NB4 (cell line): ENCODE results near the gene TSPAN17.

Experiments
- DNase-seq: peaks from one replicate; pipeline ENCODE4 v3.0.0; 2010; ENCODE audit warnings: low read depth
- H3K4me3 ChIP-seq: one replicate; pipeline ENCODE4 v1.5.1; 2011; ENCODE audit warnings: mild to moderate bottlenecking, low read depth, low read length, moderate library complexity
- MYC ChIP-seq: IDR thresholded peaks from 2 replicates; pipeline ENCODE4 v1.6.1; 2011; ENCODE audit warnings: low read depth, low read length
- POLR2A ChIP-seq: IDR thresholded peaks from 2 replicates; pipeline ENCODE4 v1.6.1; 2011; ENCODE audit warnings: mild to moderate bottlenecking; ENCODE audit not compliant: insufficient read length; ENCODE audit errors: extremely low read depth
- TF ChIP-seq, protein P1 (sequence below): IDR thresholded peaks from 2 replicates; pipeline ENCODE4 v1.6.1; 2011; ENCODE audit warnings: low read depth, low read length
- TF ChIP-seq, protein P2 (sequence below): IDR thresholded peaks from one replicate; pipeline ENCODE4 v1.5.1; 2012; ENCODE audit warnings: low read depth, low read length

Gene TSPAN17

DNA sequence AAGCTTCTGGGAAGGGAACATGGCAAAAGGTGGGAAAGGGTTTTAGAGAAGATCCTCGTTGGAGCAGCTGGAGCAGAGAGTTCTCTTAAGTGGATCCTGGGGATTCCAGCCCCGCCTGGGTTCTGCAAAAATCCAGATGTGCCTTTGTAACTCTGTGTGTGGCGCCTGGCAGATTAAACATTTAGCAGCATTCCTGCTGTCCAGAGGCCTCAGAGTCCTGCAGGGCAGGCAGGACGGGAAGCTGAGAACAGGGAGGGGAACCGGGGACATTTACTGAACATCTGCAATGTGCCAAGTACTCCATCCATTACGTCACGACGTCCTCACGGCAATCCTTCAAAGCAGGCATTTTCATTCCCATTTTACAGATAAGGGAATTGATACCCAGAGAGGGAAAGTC lies 10.9 kb upstream of the TSPAN17 start:
- H3K4me3 ChIP-seq, result no peak overlapping the region
- TF ChIP-seq POLR2A, result no peak
- TF ChIP-seq, protein P1, sequence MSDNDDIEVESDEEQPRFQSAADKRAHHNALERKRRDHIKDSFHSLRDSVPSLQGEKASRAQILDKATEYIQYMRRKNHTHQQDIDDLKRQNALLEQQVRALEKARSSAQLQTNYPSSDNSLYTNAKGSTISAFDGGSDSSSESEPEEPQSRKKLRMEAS, result no peak
- no peak for TF ChIP-seq MYC
- TF ChIP-seq, protein P2, sequence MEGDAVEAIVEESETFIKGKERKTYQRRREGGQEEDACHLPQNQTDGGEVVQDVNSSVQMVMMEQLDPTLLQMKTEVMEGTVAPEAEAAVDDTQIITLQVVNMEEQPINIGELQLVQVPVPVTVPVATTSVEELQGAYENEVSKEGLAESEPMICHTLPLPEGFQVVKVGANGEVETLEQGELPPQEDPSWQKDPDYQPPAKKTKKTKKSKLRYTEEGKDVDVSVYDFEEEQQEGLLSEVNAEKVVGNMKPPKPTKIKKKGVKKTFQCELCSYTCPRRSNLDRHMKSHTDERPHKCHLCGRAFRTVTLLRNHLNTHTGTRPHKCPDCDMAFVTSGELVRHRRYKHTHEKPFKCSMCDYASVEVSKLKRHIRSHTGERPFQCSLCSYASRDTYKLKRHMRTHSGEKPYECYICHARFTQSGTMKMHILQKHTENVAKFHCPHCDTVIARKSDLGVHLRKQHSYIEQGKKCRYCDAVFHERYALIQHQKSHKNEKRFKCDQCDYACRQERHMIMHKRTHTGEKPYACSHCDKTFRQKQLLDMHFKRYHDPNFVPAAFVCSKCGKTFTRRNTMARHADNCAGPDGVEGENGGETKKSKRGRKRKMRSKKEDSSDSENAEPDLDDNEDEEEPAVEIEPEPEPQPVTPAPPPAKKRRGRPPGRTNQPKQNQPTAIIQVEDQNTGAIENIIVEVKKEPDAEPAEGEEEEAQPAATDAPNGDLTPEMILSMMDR, result no peak
- no peak for DNase-seq

DNA sequence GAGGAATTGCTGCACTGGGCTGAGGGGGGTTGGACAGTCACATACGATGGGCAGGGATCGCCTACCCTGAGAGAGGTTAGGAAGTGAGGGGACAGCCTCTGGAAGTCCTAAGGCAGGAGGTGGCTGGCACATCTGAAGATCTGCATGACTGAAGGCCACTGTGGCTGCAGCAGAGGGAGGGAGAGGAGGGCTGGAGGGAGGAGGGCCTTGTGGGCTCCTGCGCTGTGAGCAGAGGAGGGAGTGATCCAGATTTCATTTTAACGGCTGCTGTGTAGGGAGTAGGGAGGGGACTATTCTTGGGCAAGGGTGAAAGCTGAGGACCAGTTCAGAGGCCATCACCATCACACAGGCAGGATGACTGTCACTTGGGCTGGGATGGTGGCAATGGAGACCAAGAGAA lies 9.7 kb upstream of the TSPAN17 start:
- TF ChIP-seq POLR2A (no peak), MYC (no peak)
- TF ChIP-seq, protein P2, result no peak
- TF ChIP-seq, protein P1, result no peak
- DNase-seq, result no peak

DNA sequence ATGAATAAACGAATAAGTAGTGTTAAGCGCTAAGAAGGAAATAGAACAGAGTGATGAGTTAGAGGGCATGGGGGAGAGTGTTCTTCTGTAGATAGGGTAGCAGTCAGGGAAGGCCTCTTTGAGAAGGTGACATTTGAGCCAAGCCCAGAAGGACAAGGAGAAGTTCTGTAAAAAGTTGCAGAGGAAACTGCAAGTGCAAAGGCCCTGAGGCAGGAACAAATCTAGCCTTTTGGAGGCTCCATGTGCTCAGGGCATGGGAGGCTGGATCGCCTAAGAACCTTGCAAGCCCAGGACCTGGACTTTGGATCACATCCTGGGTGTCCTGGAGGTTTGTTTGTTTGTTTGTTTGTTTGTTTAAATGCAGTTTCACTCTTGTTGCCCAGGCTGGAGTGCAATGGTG lies 8.8 kb upstream of the TSPAN17 start:
- no peak for DNase-seq
- H3K4me3 ChIP-seq, result no peak overlapping the region
- TF ChIP-seq, protein P2, result no peak
- TF ChIP-seq POLR2A, result no peak
- no peak for TF ChIP-seq MYC
- TF ChIP-seq, protein P1, result no peak

More for the DNA sequence above, 9.7 kb upstream of the TSPAN17 start:
- H3K4me3 ChIP-seq, result no peak overlapping the region

DNA sequence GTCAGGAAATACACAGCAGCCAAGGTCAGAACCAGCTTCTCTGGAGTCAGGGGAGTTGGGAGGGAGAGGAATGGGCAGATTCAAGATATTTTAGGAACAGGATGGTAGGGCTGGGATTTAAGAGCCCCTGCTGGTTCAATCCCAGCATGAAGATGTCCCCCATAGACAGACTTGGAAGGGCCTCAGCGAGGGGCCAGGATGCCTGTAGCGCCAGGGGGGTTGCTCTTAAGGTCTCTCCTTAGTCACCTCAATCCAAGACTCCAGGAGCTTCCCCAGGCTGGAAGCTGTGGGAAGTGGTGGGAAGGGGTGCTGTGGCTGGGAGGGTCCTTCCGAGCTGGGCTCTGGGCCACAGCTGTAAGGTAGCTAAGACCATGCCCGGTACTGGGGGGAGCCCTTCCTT lies 8.1 kb upstream of the TSPAN17 start:
- TF ChIP-seq, protein P2, result no peak
- no peak for TF ChIP-seq POLR2A
- TF ChIP-seq MYC, result no peak
- TF ChIP-seq, protein P1, result no peak
- no peak for DNase-seq
- no peak overlapping the region for H3K4me3 ChIP-seq

DNA sequence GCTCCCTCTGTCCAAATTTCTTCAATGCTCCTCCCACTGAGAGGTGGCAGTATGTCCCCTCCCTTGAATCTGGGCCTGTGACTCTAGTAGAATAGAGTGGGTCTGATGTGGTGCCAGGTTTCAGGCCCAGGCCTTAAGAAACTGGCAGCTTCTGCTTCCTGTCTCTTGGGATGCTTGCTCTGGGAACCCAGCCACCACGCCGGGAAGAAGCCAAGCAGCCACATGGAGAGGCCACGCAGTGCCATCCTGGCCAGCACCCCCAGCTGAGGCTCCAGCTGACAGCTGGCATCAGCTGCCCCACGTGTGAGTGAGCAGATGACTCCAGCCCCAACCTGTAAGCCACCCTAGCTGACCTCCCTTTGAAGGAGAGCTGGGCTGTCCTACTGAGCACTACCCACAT lies 7.3 kb upstream of the TSPAN17 start:
- TF ChIP-seq MYC, result no peak
- TF ChIP-seq, protein P2, result no peak
- TF ChIP-seq POLR2A, result no peak
- TF ChIP-seq, protein P1, result no peak
- DNase-seq, result no peak
- H3K4me3 ChIP-seq, result no peak overlapping the region

DNA sequence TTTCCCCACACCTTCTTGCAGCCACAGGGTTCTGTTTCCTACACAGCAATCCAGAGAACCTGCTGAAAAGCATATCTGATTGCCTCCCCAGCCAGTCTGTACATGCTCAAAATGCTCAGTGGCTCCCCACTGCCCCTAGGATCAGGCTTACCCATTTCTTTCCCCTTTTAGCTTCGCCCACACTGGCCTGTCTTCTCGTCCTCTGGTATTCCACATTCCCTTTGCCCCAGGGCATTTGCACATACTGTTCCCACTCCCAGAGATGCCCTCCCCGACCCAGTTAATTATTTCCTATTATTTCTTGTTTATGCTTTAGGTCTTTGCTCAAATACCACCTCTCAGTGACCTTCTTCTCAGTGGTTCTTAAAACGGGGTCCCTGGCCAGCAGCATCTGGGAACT lies 6.7 kb upstream of the TSPAN17 start:
- TF ChIP-seq, protein P1, result no peak
- TF ChIP-seq, protein P2, result no peak
- TF ChIP-seq POLR2A (no peak), MYC (no peak)
- no peak for DNase-seq
- H3K4me3 ChIP-seq, result no peak overlapping the region
